Mammary epithelial cell (primary cell): ENCODE results near the gene FAM228B.

Source experiments
- EZH2 ChIP-seq: IDR thresholded peaks from 2 replicates; pipeline ENCODE4 v1.6.1; 2012; ENCODE audit warnings: low read length, inconsistent platforms, borderline replicate concordance
- TF ChIP-seq, protein P1 (sequence below), 2 donors: IDR thresholded peaks in 1 of 2; conservative IDR thresholded peaks in 1 of 2; 2 replicates each; pipeline ENCODE4 v1.5.1; 2011 to 2012; ENCODE audit warnings: inconsistent platforms in 2 of 2, low read length in 2 of 2, mild to moderate bottlenecking in 2 of 2, control low read depth in 1 of 2, low read depth in 1 of 2; ENCODE audit not compliant: insufficient read depth in 1 of 2; ENCODE audit errors: extremely low read depth in 1 of 2

DNA sequence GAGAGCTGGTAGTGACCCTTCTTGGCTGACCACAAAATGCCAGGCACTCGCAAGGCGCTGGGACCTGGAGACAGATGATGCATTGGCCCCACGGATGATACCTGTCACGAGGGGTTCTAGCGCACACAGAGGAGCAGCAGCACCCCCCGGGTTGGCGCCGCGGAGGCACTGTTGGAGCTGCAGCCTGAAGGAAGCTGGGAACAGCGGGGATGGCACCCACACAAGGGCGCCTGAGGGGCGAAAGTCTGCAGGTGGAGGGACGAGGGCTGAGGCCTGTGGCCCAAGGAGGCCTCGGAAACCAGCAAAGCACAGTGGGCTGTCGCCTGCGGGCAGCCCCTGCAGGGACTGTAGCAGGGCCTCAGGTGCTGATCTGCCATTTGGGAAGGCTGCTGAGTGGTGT is 85.2 kb downstream of the FAM228B start:
- TF ChIP-seq, protein P1, sequence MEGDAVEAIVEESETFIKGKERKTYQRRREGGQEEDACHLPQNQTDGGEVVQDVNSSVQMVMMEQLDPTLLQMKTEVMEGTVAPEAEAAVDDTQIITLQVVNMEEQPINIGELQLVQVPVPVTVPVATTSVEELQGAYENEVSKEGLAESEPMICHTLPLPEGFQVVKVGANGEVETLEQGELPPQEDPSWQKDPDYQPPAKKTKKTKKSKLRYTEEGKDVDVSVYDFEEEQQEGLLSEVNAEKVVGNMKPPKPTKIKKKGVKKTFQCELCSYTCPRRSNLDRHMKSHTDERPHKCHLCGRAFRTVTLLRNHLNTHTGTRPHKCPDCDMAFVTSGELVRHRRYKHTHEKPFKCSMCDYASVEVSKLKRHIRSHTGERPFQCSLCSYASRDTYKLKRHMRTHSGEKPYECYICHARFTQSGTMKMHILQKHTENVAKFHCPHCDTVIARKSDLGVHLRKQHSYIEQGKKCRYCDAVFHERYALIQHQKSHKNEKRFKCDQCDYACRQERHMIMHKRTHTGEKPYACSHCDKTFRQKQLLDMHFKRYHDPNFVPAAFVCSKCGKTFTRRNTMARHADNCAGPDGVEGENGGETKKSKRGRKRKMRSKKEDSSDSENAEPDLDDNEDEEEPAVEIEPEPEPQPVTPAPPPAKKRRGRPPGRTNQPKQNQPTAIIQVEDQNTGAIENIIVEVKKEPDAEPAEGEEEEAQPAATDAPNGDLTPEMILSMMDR (conservative IDR thresholded peaks at IDR 0.05 in 1 of 2, IDR thresholded peaks at IDR 0.05 in 1 of 2; ENCODE audit: extremely low read depth in 1 of 2, insufficient read depth in 1 of 2, low read depth in 1 of 2, low read length in 2 of 2) = no peak
- no peak for TF ChIP-seq EZH2
